SJCRH30 (cell line): Measurements from ENCODE around the gene HSD17B13. TPM values are rescaled to one million over a fixed set of nuclear protein-coding genes. Genes with fewer than 3 reads are reported as not detected.
"Not testable (repeated sequence)": the region's sequence is repeated elsewhere in the genome, so short reads cannot be mapped to it uniquely, and the experiment has no call there.

Experiments used
- DNase-seq, 2 experiments: peaks; one replicate each; pipeline ENCODE4 v3.0.0-alpha.2; 2015 to 2020
- H3K27ac ChIP-seq: fragments of 250-450 bp; sonication (Bioruptor Pico); 2 replicates; pipeline ENCODE4 v1.5.1; 2020; ENCODE audit warnings: mild to moderate bottlenecking, moderate library complexity
- H3K27me3 ChIP-seq: fragments of 250-450 bp; sonication (Bioruptor Pico); 2 replicates; pipeline ENCODE4 v1.5.1; 2020; ENCODE audit warnings: mild to moderate bottlenecking, moderate library complexity
- H3K36me3 ChIP-seq: fragments of 250-450 bp; sonication (Bioruptor Pico); 2 replicates; pipeline ENCODE4 v1.5.1; 2020; ENCODE audit warnings: mild to moderate bottlenecking, moderate library complexity
- H3K4me1 ChIP-seq: fragments of 250-450 bp; sonication (Bioruptor Pico); 2 replicates; pipeline ENCODE4 v1.5.1; 2020; ENCODE audit warnings: mild to moderate bottlenecking, moderate library complexity
- H3K4me3 ChIP-seq: fragments of 250-450 bp; sonication (Bioruptor Pico); 2 replicates; pipeline ENCODE4 v1.5.1; 2020; ENCODE audit warnings: mild to moderate bottlenecking, moderate library complexity
- H3K9me3 ChIP-seq: fragments of 250-450 bp; sonication (Bioruptor Pico); replicated peaks from 2 replicates; pipeline ENCODE4 v1.5.1; 2020; ENCODE audit warnings: mild to moderate bottlenecking, moderate library complexity
- total RNA-seq: library from RNA; depleted of rRNA; stranded (reverse); fragments of >200 nt; shearing (Covaris generic); gene quantifications from 2 replicates; pipeline ENCODE4 v1.2.3, GENCODE V29; 2014

The HSD17B13 gene
- total RNA-seq, 1 experiment from 2014 or later = not detected

- DNase-seq = peak in 1 of 2 experiments; percentile 15
- Histone ChIP-seq H3K9me3 (no peaks in the 10 kb centered on the region; the same call in 1 of the 2 replicates), H3K4me3 (no peak overlapping the region), H3K4me1 (no peaks in the 10 kb centered on the region), H3K27ac (no peak overlapping the region), H3K27me3 (no peaks in the 10 kb centered on the region), H3K36me3 (no peaks in the 10 kb centered on the region; the same call in 1 of the 2 replicates)
Measured at GRCh38 chr4:87304745-87305432, 17.8 kb downstream of the HSD17B13 start.

- no peak overlapping the region for H3K27ac ChIP-seq
- no peaks in the 10 kb centered on the region for H3K9me3 ChIP-seq
- DNase-seq = no peak
- H3K4me1 ChIP-seq = no peaks in the 10 kb centered on the region
- H3K36me3 ChIP-seq = no peaks in the 10 kb centered on the region
- no peak overlapping the region for H3K4me3 ChIP-seq
- no peaks in the 10 kb centered on the region for H3K27me3 ChIP-seq
Measured at GRCh38 chr4:87299898-87300297, 22.8 kb downstream of the HSD17B13 start.

- H3K27ac ChIP-seq = no peak overlapping the region
- H3K9me3 ChIP-seq = no peaks in the 10 kb centered on the region; the same call in 1 of the 2 replicates
- no peaks in the 10 kb centered on the region for H3K27me3 ChIP-seq
- no peaks in the 10 kb centered on the region for H3K4me1 ChIP-seq
- H3K4me3 ChIP-seq = no peak overlapping the region
- no peak for DNase-seq
- no peaks in the 10 kb centered on the region for H3K36me3 ChIP-seq
Measured at GRCh38 chr4:87298362-87298761, 24.3 kb downstream of the HSD17B13 start.

- H3K4me3 ChIP-seq, DNase-seq, H3K27ac ChIP-seq, H3K9me3 ChIP-seq, H3K4me1 ChIP-seq, H3K36me3 ChIP-seq, H3K27me3 ChIP-seq: not testable (repeated sequence)
Measured at GRCh38 chr4:87294911-87295310, 27.8 kb downstream of the HSD17B13 start.

DNA sequence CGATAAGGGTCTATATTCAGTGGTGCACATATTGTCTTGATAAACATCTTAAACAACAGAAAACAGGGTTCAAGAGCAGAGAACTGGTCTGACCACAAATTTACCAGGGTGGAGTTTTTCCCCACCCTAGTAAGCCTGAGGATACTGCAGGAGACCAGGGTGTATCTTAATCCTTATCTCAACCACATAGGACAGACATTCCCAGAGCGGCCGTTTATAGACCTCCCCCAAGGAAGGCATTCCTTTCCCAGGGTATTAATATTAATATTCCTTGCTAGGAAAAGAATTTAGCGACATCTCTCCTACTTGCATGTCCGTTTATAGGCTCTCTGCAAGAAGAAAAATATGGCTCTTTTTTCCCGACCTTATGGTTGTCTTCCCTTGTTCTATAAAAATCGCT lies 28.8 kb downstream of the HSD17B13 start:
- H3K27ac ChIP-seq, DNase-seq, H3K4me3 ChIP-seq, H3K27me3 ChIP-seq, H3K4me1 ChIP-seq, H3K9me3 ChIP-seq, H3K36me3 ChIP-seq: not testable (repeated sequence)

DNA sequence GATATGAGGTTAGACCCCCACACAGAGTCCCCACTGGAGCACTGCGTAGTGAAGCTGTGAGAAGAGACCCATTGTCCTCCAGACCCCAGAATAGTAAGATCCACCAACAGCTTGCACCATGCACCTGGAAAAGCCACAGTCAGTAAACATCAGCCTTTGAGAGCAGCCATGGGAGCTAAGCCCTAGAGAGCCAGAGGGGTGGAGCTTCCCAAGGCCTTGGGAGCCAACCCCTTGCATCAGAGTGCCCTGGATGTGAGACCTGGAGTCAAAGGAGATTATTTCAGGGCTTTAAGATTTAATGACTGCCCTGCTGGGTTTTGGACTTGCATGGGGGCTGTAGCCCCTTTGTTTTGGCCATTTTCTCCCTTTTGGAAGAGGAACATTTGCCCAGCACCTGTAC lies 35.7 kb downstream of the HSD17B13 start:
- peaks cover 7% of the 10 kb centered on the region; the same call in 1 of the 2 replicates for H3K9me3 ChIP-seq

DNA sequence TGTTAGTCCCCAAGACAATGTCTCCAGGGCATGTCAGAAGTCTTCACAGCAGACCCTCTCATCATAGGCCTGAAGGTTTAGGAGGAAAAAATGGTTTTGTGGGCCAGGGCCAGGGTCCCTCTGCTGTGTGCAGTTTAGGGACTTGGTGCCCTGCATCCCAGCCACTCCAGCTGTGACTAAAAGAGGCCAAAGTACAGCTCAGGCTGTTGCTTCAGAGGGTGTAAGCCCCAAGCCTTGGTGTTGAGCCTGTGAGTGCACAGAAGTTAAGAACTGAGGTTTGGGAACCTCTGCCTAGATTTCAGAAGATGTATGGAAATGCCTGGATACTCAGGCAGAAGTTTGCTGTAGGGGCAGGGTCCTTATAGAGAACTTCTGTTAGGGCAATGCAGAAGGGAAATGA lies 38.4 kb downstream of the HSD17B13 start:
- H3K4me3 ChIP-seq, DNase-seq, H3K27ac ChIP-seq, H3K4me1 ChIP-seq, H3K9me3 ChIP-seq, H3K36me3 ChIP-seq, H3K27me3 ChIP-seq: not testable (repeated sequence)

More for the DNA sequence above, 35.7 kb downstream of the HSD17B13 start:
- Histone ChIP-seq H3K4me3 (no peak overlapping the region), H3K4me1 (no peaks in the 10 kb centered on the region), H3K27me3 (no peaks in the 10 kb centered on the region), H3K27ac (no peak overlapping the region), H3K36me3 (no peaks in the 10 kb centered on the region)
- DNase-seq = no peak

GRCh38 chr4:87283151-87283550 lies 39.5 kb downstream of the HSD17B13 start:
- H3K36me3 ChIP-seq = no peaks in the 10 kb centered on the region
- no peak overlapping the region for H3K27ac ChIP-seq
- H3K4me1 ChIP-seq = no peaks in the 10 kb centered on the region
- peaks cover 7% of the 10 kb centered on the region; the same call in 1 of the 2 replicates for H3K9me3 ChIP-seq
- no peaks in the 10 kb centered on the region for H3K27me3 ChIP-seq
- no peak overlapping the region for H3K4me3 ChIP-seq
- DNase-seq = no peak

- H3K9me3 ChIP-seq = peaks cover 7% of the 10 kb centered on the region; the same call in 1 of the 2 replicates
- no peaks in the 10 kb centered on the region for H3K27me3 ChIP-seq
- no peaks in the 10 kb centered on the region for H3K36me3 ChIP-seq
- DNase-seq = no peak
- no peak overlapping the region for H3K4me3 ChIP-seq
- H3K4me1 ChIP-seq = no peaks in the 10 kb centered on the region
- no peak overlapping the region for H3K27ac ChIP-seq
Measured at GRCh38 chr4:87281603-87282002, 41.1 kb downstream of the HSD17B13 start.

DNA sequence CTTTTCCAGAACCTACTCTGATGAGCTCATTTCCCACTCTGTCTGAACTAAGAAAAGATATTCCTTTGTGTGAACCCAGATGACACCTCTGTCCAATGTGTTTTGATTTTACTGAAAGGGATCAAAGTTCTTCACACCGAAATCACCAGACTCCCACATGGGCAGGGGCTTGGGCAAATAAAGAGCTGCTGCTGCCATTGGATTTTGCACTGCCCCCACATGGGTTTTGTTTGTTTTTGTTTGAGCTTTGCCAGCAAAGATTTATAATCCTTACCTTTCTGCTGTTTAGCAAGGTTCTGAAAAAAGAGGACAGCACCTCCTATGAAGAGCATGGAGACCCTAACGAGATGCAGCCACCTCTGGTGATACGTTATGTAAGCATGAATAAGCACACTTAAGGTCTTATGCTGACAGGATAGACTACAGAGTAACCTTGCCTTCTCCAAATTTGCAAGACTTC lies 44.3 kb downstream of the HSD17B13 start:
- Histone ChIP-seq H3K27ac (no peak overlapping the region), H3K27me3 (no peaks in the 10 kb centered on the region), H3K9me3 (peaks cover 7% of the 10 kb centered on the region; the same call in 1 of the 2 replicates), H3K36me3 (no peaks in the 10 kb centered on the region), H3K4me1 (peaks cover 7% of the 10 kb centered on the region), H3K4me3 (no peak overlapping the region)
- DNase-seq = no peak

- no peaks in the 10 kb centered on the region for H3K27me3 ChIP-seq
- no peaks in the 10 kb centered on the region for H3K9me3 ChIP-seq
- DNase-seq = no peak
- no peak overlapping the region for H3K4me3 ChIP-seq
- H3K27ac ChIP-seq = no peak overlapping the region
- H3K36me3 ChIP-seq = no peaks in the 10 kb centered on the region
- peaks cover 15% of the 10 kb centered on the region for H3K4me1 ChIP-seq
Measured at GRCh38 chr4:87275311-87275710, 47.4 kb downstream of the HSD17B13 start.

DNA sequence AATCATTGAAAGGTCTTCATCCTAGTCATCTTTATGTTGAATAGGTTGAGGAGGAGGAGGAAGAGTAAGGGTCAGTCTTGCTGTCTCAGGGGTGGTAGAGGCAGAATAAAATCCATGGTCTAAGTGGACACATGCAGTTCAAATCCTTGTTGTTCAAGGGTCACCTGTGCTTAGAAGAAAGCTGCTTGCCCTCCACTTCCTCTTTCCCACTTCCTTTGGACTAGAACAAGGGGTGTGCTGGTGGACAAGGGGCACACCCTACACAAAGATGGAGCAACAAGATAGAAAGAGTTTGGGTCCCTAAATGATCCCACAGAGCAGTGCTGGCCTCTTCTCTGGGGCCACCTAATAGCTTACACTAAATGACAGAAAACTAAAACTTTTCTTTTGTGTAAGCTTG lies 47.9 kb downstream of the HSD17B13 start:
- no peak for DNase-seq
- Histone ChIP-seq H3K9me3 (no peaks in the 10 kb centered on the region), H3K36me3 (no peaks in the 10 kb centered on the region), H3K27ac (no peak overlapping the region), H3K4me1 (peaks cover 16% of the 10 kb centered on the region), H3K27me3 (no peaks in the 10 kb centered on the region), H3K4me3 (no peak overlapping the region)

GRCh38 chr4:87274327-87274726 lies 48.4 kb downstream of the HSD17B13 start:
- no peaks in the 10 kb centered on the region for H3K36me3 ChIP-seq
- no peaks in the 10 kb centered on the region for H3K9me3 ChIP-seq
- no peaks in the 10 kb centered on the region for H3K27me3 ChIP-seq
- H3K4me1 ChIP-seq = peaks cover 16% of the 10 kb centered on the region
- H3K27ac ChIP-seq = no peak overlapping the region
- H3K4me3 ChIP-seq = no peak overlapping the region
- DNase-seq = no peak

GRCh38 chr4:87270825-87271224 lies 51.9 kb downstream of the HSD17B13 start:
- Histone ChIP-seq H3K4me3 (no peak overlapping the region), H3K36me3 (no peaks in the 10 kb centered on the region), H3K27ac (no peak overlapping the region), H3K4me1 (peaks cover 16% of the 10 kb centered on the region), H3K9me3 (no peaks in the 10 kb centered on the region), H3K27me3 (no peaks in the 10 kb centered on the region)
- DNase-seq = peak; percentile 7 to 27

- Histone ChIP-seq H3K9me3 (no peaks in the 10 kb centered on the region), H3K27me3 (no peaks in the 10 kb centered on the region), H3K36me3 (no peaks in the 10 kb centered on the region), H3K4me3 (no peak overlapping the region), H3K27ac (no peak overlapping the region), H3K4me1 (peaks cover 14% of the 10 kb centered on the region)
- peak; percentile 41 to 72 for DNase-seq
Measured at GRCh38 chr4:87270144-87270543, 52.5 kb downstream of the HSD17B13 start.

- H3K9me3 ChIP-seq = no peaks in the 10 kb centered on the region
- no peak overlapping the region for H3K4me3 ChIP-seq
- H3K27ac ChIP-seq = no peak overlapping the region
- H3K27me3 ChIP-seq = no peaks in the 10 kb centered on the region
- peaks cover 9% of the 10 kb centered on the region; the same call in 1 of the 2 replicates for H3K4me1 ChIP-seq
- DNase-seq = no peak
- no peaks in the 10 kb centered on the region for H3K36me3 ChIP-seq
Measured at GRCh38 chr4:87268411-87268810, 54.3 kb downstream of the HSD17B13 start.
